HG03066 (cell line): Measurements from ENCODE around the gene TSPAN3.

Experiments
- ATAC-seq: cut with Tn5 transposase; IDR thresholded peaks from one replicate; pipeline ENCODE4 v1.9.1; 2021; ENCODE audit warnings: low read depth; ENCODE audit not compliant: unreplicated experiment

The TSPAN3 gene

DNA sequence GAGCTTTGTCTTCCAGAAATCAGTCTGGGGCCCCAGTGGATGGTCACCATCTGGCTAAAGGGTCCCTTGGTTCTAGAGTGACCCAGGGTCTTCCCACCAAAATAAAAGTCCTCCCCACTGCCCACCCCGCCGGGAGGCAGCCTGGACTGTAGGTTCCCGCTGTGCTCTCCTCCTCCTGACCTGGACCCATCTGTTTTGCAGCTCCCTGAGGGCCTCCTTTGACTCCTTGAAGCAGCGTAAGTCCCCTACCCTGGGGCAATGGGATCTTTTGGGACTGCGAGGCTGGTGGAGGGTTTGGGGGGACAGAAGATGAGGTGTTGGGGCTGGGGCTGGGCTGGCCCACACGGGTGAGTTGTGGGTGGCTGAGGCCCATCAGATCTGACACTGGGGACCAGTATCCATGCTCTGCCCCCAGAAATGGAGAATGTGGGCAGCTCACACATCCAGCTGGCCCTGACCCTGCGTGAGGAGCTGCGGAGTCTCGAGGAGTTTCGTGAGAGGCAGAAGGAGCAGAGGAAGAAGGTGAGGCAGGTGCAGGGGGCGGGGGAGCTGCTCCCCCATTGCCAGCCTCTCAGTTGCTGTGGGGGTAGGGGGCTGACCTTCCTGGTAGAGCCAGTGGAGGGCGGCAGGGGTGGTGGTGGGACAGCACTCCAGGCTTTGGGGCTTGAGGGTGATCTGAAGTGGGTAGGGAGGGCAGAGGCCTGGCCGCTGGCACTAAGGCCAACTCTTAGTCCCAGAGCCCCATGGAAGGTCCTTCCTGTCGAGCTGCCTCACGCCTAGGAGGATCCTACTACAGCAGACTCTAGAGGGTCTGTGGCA, 45.6 kb downstream of the TSPAN3 start:
- no peak for ATAC-seq

DNA sequence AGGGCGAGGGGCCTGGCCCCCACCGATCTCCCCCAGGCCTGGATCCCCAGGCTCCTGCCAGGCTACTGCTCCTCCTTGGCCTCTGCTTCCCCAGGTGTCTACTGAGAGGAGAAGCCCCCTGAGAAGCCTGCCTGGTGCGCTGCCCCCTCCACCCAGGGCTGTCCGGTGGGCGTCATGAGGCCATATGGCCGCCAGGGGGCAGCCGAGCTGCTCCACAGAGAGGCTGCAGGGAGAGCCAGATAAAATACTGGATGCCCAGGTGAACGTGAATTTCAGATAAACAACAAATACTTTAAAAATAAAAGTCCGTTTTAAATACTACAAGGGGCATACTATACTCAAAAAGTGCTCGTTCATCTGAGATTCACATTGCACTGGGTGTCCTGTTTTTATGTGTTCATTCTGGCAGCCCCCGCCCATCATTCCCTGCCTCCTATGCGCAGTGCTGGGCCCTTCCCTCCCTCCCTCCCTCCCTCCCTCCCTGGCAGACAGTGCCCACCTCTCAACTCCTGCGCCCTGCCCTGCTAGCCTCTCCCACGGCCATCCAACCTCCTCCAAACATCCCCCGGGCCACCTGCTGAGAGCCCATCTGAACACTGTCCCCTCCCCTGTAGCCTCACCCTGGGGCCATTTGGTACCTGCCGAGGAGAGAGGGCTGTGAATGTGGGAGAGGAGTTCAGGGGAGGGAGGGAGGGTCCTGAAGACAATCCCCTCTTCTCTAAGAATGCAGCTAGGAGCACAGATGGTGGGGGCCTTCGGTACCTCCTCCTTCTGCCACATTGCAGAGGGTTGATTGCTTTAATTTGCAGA, 46.4 kb downstream of the TSPAN3 start:
- ATAC-seq: no peak

GRCh38 chr15:77023576-77024272, 47.2 kb downstream of the TSPAN3 start:
- no peak for ATAC-seq

DNA sequence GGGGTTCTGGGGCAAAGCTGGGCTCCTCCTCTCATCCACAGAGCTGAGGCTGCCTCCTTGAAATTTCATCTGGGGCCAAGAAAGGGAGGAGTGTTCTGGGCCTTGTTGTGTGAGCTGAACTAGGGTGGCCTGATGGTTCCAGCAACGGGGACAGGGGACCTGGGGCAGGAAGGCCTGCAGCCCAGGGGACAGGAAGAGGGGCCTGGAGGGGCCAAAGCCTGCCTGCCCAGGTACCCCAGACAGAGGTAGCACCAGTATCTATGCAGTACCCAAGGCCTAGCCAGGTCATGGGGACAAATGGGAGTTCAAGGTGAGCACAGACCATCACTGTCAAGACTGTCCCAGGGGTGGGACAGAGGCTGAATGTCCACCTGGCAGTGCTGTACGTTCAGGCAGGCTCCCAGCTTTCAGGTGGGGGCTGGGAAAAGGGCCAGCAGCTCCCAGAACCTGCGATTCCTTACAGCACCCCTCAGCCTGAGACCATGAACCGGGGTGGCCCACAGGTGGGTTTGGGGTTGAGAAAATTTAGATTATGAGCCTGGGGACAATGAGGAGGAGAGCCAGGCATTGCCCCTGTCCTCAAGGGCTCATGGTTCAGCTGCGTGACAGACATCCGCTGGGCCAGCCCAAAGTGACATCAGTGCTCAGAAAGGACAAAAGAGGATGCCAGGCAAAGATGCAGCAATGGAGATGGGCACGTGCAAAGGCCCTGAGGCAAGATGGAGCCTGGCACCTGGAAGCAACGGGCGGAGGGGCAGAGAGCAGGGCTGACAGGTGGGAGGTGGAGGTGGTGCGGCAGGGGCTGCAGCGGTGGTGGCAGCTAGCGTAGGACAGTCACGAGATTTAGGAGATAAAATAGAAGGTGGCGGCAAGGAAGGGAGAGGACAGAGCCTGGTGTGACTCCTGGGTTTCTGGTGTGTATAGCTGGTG, 48.0 kb downstream of the TSPAN3 start:
- ATAC-seq: no peak

DNA sequence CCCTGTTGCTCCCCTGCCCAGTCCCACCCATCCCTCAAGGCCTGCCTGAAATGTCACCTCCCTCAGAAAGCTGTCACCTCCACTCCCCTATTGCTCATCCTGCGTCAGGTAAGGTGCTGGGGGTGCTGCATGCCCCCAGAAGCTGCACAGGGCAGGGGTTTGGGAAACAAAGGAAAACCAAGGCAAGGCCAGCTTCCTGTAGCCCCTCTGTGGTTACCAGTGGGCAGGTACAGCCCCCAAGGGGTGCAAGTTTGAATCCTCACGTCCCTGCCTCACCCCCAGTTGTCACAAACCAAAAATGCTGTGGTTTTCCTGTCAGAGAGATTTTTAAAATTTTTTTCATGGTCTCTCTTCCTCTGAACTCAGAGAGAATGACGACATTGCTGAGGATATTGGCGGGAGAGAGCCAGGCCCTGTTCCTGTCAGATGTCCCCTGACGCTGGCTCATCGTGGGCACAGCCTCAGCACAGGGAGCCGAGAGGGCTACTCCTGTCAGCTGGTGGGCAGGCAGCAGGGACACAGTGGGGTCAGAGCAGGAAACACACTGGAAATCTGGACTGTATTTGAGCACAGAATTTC, 49.0 kb downstream of the TSPAN3 start:
- ATAC-seq: no peak

GRCh38 chr15:77021088-77021481, 49.8 kb downstream of the TSPAN3 start:
- no peak for ATAC-seq

GRCh38 chr15:77020348-77021087, 50.4 kb downstream of the TSPAN3 start:
- ATAC-seq: no peak

DNA sequence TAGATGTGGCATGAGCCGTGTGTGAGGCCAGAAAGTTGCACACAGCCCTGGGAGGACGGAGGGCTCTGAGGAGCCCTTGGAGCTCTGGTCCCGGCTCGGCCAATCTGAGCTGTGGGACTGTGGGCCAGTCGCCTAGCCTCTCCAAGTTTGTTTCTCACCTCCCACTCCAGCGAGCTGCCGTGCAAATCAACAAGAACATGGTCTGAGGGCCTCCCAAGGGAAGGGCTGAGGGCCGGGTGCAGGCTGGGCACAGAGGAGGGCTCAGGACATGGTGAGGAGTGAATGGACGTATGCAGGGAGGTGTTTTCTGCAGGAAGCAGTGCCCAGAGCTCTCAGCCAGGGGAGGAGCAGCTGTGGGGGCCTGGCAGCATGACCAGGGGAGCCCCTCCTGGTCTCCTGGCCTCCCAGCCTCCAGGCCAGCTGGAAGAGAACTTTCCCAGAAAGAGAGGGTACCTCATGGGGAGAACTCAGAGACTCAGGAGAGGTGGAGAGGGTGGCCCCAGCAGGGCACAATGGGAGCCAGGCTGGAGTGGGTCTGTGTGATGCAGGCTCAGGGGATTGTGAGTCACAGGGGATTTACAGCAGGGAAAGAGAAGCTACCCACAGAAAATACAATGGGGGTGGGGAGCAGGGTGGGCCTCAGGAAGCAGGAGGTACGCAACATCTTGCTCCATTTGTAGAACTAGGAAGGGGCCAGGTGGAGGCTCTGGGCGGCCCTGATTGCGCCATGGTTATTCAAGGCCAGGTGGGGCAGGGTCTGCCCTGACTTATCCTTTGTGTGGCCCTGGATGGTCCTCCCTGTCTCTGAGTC, 51.2 kb downstream of the TSPAN3 start:
- no peak for ATAC-seq

- ATAC-seq: no peak
These were observed 52.0 kb downstream of the TSPAN3 start for GRCh38 chr15:77018796-77019505.

- ATAC-seq: no peak
These were observed 52.9 kb downstream of the TSPAN3 start for GRCh38 chr15:77017761-77018720.

- no peak for ATAC-seq
These were observed 53.7 kb downstream of the TSPAN3 start for GRCh38 chr15:77017091-77017660.

GRCh38 chr15:77016321-77016695, 54.6 kb downstream of the TSPAN3 start:
- ATAC-seq: no peak

DNA sequence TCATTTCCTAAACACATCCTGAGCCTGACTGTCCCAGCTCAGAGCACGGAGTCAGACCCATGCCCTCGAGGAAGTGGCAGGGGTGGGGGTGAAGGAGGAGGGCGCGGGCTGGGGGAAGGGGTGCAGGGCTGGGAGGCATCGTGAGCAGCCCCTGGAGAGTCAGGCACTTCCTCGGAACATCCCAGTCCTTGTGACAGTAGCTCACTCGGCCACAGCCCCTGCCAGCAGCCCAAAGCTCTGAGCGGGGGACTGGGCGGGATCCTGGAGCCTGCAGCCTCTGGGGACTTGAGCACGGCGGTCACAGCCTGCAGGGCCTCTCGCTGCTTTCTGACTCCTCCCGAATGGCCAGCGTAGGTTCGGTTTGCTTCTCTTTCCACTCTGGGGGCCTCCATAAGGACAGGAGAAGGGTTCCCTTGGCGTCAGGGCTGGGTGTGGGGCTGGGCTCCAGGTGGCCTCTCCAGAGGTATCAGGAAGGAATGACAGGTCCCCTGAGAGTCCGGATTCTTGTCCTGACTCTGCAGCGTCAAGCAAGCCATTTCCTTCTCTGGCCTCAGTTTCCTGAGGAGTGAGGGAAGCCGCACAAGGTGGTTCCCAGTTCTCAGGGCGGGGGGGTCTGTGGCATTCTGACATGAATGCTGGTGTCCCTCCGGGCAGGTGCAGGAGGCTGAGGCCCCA, 55.1 kb downstream of the TSPAN3 start:
- no peak for ATAC-seq

DNA sequence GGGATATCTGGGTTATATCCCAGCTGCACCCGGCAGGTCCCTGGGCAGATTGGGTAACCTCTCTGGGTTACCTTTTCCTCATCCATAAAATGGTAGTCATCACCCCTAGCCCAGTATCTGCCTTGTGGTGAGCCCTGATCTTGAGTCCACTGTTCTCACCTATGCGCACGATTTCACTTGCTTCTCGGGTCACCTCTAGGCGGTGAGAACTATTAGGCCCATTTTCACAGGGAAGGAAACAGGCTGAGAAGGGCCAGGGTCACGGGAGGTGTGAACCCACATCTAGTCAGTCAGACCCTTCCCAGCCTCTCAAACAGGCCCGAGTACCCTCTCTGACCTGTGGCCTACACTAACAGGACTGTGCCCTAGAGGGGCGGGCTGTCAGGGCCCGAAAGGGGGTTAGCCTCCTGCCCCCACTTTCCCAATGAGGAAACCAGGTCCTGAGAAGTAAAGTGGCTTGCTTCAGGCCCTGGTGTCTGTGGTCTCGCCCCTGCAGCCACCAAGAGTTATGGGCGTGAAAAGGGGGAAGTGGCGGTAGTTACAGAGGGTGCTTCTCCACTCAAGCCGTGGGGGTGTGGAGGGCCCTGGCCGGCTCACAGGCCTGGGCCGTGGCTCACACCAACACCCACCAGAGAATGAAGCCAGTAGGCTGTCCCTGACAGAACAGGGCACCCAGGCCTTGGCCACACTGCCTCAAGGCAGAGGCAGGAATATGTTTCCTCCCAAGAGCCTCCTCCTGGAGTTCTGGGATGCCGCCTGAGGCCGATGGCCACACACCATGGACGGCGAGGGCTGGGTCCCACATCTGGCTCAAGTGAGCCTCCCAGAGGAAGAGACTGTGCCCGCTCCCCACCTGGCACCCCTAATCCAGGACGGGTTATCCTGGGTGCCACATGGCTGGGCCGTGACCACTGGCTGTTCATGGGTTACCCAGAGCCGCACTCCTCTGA, 56.5 kb downstream of the TSPAN3 start:
- peak; percentile 53 for ATAC-seq

DNA sequence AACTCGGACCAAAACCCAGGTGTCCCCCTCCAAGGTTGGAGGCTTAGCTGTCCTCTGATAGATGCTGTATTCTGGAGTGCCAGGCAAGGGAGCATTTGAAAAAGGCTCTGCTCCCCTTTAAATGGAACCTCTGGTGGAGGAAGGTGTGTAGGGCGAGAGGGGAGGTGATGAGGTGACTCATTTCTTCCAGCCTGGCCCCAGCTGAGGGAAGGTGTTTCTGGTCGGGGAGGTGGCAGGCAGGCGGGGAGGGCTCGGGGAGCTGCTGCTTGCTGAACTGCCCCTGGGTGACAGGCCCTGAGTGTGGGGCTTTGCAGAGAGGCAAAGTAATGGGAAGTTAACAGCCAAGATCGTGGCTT, 57.2 kb downstream of the TSPAN3 start:
- peak; percentile 53 for ATAC-seq
